ENCODE data around the gene BYSL.

BYSL gene

GRCh38 chr6:41976794-41977484 is 55.6 kb downstream of the BYSL start:
- DNase-seq: no peak
